Ishikawa (cell line): ENCODE results near the gene ATXN1.

Experiments
- CEBPB ChIP-seq: IDR thresholded peaks from 2 replicates; pipeline ENCODE4 v1.6.1; 2012
- CREB1 ChIP-seq: IDR thresholded peaks from 2 replicates; pipeline ENCODE4 v1.6.1; 2012; ENCODE audit warnings: low read depth
- EGR1 ChIP-seq: IDR thresholded peaks from 2 replicates; pipeline ENCODE4 v1.6.1; 2012
- EP300 ChIP-seq: IDR thresholded peaks from 2 replicates; pipeline ENCODE4 v1.6.1; 2012; ENCODE audit warnings: borderline replicate concordance
- FOXM1 ChIP-seq: IDR thresholded peaks from 2 replicates; pipeline ENCODE4 v1.6.1; 2012; ENCODE audit warnings: low read depth, borderline replicate concordance
- MAX ChIP-seq: IDR thresholded peaks from 2 replicates; pipeline ENCODE4 v1.6.1; 2012
- NFIC ChIP-seq: IDR thresholded peaks from 2 replicates; pipeline ENCODE4 v1.6.1; 2012
- RAD21 ChIP-seq: IDR thresholded peaks from 2 replicates; pipeline ENCODE4 v1.6.1; 2012; ENCODE audit warnings: low read depth
- REST ChIP-seq: IDR thresholded peaks from 2 replicates; pipeline ENCODE4 v1.6.1; 2012; ENCODE audit warnings: low read depth, mild to moderate bottlenecking
- TAF1 ChIP-seq: IDR thresholded peaks from 2 replicates; pipeline ENCODE4 v1.6.1; 2012; ENCODE audit warnings: low read depth, mild to moderate bottlenecking
- TCF12 ChIP-seq: IDR thresholded peaks from 2 replicates; pipeline ENCODE4 v1.6.1; 2012; ENCODE audit warnings: low read depth
- TEAD4 ChIP-seq: IDR thresholded peaks from 2 replicates; pipeline ENCODE4 v1.6.1; 2012
- USF1 ChIP-seq: IDR thresholded peaks from 2 replicates; pipeline ENCODE4 v1.6.1; 2012
- YY1 ChIP-seq: IDR thresholded peaks from 2 replicates; pipeline ENCODE4 v1.6.1; 2012; ENCODE audit warnings: low read depth
- ZBTB7A ChIP-seq: IDR thresholded peaks from 2 replicates; pipeline ENCODE4 v1.6.1; 2012; ENCODE audit warnings: low read depth

The ATXN1 gene

GRCh38 chr6:16333580-16333979 is 427.7 kb downstream of the ATXN1 start:
- no peak for TF ChIP-seq USF1
- no peak for TF ChIP-seq EGR1
- no peak for TF ChIP-seq RAD21
- no peak for TF ChIP-seq REST
- TF ChIP-seq YY1, result no peak
- no peak for TF ChIP-seq TCF12
- no peak for TF ChIP-seq CREB1
- no peak for TF ChIP-seq ZBTB7A
- no peak for TF ChIP-seq MAX
- TF ChIP-seq FOXM1, result no peak
- no peak for TF ChIP-seq NFIC
- TF ChIP-seq TAF1, result no peak
- no peak for TF ChIP-seq TEAD4
- TF ChIP-seq CEBPB, result no peak
- no peak for TF ChIP-seq EP300

- TF ChIP-seq RAD21 (peak; percentile 81), TEAD4 (peak; percentile 62; the same call in 1 of the 2 replicates), ZBTB7A (no peak), TAF1 (no peak), CEBPB (no peak)
Observed at GRCh38 chr6:16332175-16332542, 429.1 kb downstream of the ATXN1 start.

GRCh38 chr6:16331384-16332174 is 429.7 kb downstream of the ATXN1 start:
- no peak for TF ChIP-seq TAF1
- TF ChIP-seq RAD21, result peak; percentile 30; the same call in 1 of the 2 replicates
- TF ChIP-seq CEBPB, result no peak

- TF ChIP-seq RAD21 (no peak), ZBTB7A (no peak), CEBPB (no peak), USF1 (no peak), REST (no peak)
Observed at GRCh38 chr6:16329233-16329632, 432.0 kb downstream of the ATXN1 start.

- TF ChIP-seq TEAD4, result no peak
Observed at GRCh38 chr6:16327777-16328325, 433.4 kb downstream of the ATXN1 start.

GRCh38 chr6:16326971-16327776 is 434.1 kb downstream of the ATXN1 start:
- no peak for TF ChIP-seq CREB1

GRCh38 chr6:16326531-16326930 is 434.7 kb downstream of the ATXN1 start:
- TF ChIP-seq TAF1 (no peak), TCF12 (no peak), YY1 (no peak), EGR1 (no peak), ZBTB7A (no peak), NFIC (no peak), RAD21 (no peak), TEAD4 (no peak), CEBPB (no peak), REST (no peak)
